Posterior cingulate gyrus (tissue), 11 donors: Measurements from ENCODE around the gene COL18A1.

Source experiments
- DNase-seq, 10 donors: peaks; one replicate each; pipeline versions ENCODE4 v3.0.0 to v3.0.0-alpha.2; 2020 to 2021; ENCODE audit warnings: mixed read lengths in 3 of 10
- intact Hi-C: fragments of 100-400 bp; cut with DNase I; formaldehyde crosslinking; loops from one replicate; pipeline ENCODE4 v1.15.1; 2023

The COL18A1 gene

DNA sequence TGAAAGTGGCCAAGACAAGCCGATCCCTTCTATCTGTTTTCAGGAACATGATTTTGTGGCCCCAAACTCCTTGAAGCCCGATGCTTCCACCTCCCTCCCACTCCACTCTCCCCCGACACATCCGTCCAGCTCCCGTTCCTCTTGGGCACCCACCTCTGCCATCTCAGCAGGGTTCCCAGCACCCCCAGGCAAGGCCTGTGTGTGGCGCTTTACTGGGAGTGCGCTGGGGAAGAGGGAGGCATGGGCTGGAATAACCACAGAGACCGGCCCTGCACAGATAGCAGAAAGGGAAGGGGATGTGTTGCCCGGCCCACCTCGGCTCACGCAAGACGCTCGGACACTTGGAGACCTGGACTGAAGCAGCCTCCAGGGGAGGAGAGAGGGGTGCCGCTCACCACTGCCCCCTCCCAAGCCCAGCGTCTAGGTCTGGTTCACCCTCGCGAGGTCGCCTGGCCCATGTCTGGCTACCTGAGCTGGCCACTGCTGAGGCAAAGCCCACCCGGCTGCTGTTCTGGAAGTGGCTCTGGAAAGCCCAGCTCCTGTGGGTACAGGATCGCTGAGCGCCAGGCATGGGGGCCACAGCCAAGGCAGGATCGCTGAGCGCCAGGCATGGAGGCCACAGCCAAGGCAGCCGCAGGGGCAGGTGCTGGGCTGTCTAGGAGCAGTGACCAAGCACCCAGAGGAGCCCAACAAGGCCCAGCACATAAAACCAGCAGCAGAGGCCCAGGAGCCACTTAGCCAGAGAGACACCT, 23.8 kb upstream of the COL18A1 start:
- intact Hi-C loops: no loop called here
- peak in 6 of 10 donors; percentile 1 to 75 (median 34) for DNase-seq

- intact Hi-C loops: no loop called here
- DNase-seq: peak in 6 of 10 donors; percentile 1 to 72 (median 34)
Measured at GRCh38 chr21:45381865-45382696, 22.9 kb upstream of the COL18A1 start.

GRCh38 chr21:45382697-45382997, 22.3 kb upstream of the COL18A1 start:
- intact Hi-C loops: no loop called here
- peak in 5 of 10 donors; percentile 2 to 62 (median 28) for DNase-seq

DNA sequence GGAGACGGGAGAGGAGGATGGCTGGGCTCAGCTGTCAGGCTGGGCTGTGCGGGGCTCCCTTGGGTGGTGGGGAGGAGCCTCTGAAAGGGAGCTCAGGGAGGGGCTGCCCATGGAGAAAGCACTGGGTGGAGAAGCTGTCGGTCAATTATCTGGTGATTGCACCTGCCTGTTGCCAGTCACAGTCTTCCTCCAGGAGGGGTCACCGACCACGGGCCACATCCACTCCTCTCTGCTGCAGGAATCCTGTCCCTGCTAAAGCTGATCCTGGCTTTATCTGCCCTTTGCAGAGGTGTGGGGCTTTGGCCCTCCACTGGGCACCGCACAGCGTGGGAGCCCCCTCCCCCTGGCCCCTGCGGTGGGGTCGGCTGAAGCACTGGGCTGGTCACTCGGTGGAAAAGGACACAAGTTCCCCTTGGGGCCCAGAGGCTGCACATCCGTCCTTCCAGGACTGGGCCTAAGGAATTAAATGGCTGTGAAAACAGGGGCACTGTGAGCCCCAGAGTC, 21.8 kb upstream of the COL18A1 start:
- DNase-seq: peak in 3 of 10 donors; percentile 10 to 62 (median 19)

DNA sequence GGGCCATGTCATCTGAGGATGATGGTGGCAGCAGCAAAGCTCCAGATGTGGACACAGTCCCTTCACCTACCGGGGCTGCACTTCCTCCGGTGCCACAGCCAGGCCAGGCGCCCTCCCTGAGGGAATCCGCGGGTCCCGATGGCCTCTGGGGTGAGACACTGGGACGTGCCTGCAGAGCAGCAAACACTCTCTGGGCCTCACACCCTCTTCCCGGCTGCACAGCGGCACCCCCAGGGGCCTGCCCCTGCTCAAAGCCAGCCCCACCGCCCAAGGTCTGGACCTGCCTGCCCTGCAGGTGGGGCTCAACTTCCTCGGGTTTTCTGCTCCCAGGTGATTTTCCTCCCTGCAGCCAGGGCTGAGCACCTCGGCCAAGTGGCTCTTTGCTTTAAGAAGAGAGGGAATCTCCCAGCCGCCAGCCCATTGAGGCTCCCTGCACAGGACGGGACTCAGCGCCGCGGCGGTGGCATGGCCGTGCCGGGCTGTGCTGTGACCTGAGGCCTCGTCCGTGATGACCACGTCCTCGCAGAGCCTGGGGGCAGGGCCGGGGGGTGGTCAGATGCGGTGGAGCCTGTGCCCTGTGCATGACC, 21.3 kb upstream of the COL18A1 start:
- DNase-seq: peak in 5 of 10 donors; percentile 3 to 84 (median 61)
- intact Hi-C loops: no loop called here

More for the DNA sequence above, 21.8 kb upstream of the COL18A1 start:
- intact Hi-C loops: no loop called here

GRCh38 chr21:45384656-45385548, 20.1 kb upstream of the COL18A1 start:
- DNase-seq: peak in 5 of 10 donors; percentile 2 to 61 (median 43)
- intact Hi-C loops: no loop called here

DNA sequence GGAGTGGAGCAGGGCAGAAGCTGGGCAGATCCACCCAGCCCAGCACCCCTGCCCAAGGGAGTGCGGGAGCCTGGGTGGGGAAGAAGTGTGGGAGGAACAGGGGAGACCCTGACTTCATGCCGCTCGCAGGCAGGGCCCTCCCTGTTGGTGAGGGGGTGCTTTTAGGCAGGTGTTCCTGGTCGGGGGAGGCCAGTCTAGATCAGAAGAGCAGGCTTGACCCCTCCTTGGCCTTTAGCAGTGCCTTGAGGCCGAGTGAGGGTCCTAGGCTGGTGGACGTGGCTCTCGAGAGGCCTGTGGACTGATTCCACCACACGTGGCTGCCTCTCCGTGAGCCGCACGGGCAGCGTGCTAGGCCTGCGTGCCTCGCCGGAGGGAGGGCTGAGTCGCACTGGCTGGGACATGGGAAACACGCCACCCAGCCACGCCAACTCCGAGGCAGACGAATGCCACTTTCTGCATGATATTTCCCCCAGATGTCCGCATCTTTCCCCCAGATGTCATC, 19.4 kb upstream of the COL18A1 start:
- intact Hi-C loops: no loop called here
- DNase-seq: peak in 5 of 10 donors; percentile 1 to 71 (median 50)

DNA sequence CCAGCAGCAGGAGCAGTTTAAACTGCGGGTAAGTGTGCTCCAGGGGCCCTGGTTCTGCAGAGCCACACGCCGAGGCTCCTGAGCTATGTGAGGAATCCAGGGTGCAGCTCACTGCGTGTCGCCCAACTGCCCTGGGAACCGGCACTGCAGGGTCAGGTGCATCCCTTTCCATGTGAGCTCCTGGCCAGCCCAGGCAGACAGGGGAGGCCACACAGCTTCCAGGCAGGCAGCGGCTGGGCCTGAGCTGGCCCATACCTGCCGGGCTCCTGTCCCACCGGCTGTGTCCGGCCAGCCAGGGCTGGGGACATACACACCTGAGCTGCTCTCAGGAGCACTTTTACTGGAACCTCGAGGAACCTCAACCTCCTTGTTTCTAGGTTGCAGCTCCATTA, 18.6 kb upstream of the COL18A1 start:
- intact Hi-C loops: no loop called here
- DNase-seq: peak in 5 of 10 donors; percentile 7 to 75 (median 64)

- intact Hi-C loops: no loop called here
- DNase-seq: peak in 6 of 10 donors; percentile 8 to 85 (median 48)
Measured at GRCh38 chr21:45386728-45387371, 18.1 kb upstream of the COL18A1 start.

DNA sequence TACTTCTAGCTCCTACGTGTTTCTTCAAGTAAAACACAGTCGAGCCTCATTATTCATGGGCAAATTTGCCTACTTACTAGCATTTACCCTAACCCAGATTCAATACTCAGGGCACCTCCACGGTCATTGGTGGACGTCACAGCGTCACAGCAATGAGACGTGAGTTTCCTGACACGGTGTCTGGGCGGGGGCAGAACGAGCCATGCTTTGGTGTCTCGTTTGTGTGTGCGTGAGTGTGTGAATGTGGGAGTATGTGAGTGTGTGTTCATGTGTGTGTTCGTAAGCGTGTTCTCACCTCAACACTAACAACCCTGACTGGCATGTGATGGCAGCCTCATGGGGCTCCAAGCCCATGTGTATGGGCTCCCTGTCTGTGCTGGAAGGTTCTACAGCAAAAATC, 17.5 kb upstream of the COL18A1 start:
- intact Hi-C loops: no loop called here
- DNase-seq: peak in 2 of 10 donors; percentile 13 to 51

DNA sequence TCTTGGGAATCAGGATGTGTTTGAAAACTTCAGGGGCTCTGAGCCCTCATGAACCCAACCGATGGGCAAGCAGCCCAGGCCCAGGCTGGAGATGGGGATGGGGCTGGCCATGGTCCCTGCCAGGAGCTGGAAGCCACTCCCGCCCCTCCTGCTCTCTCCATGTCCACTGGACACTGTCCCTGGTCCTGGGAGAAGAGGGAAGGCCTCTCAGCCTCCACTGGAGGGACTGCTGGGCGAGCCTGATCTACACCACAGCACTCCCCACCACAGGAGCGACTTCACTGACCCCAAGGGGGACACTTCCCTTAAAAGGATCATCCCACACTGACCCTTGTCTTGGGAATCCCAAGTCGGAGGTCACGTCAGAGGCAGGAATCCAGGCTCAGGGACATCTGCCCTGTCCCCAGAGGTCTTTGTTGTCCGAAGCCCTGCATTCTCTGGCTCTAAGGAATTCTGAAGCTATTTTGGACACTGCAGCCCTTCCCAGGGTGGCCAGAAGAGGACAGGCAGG, 16.9 kb upstream of the COL18A1 start:
- intact Hi-C loops: no loop called here
- DNase-seq: peak in 4 of 10 donors; percentile 5 to 85 (median 28)

DNA sequence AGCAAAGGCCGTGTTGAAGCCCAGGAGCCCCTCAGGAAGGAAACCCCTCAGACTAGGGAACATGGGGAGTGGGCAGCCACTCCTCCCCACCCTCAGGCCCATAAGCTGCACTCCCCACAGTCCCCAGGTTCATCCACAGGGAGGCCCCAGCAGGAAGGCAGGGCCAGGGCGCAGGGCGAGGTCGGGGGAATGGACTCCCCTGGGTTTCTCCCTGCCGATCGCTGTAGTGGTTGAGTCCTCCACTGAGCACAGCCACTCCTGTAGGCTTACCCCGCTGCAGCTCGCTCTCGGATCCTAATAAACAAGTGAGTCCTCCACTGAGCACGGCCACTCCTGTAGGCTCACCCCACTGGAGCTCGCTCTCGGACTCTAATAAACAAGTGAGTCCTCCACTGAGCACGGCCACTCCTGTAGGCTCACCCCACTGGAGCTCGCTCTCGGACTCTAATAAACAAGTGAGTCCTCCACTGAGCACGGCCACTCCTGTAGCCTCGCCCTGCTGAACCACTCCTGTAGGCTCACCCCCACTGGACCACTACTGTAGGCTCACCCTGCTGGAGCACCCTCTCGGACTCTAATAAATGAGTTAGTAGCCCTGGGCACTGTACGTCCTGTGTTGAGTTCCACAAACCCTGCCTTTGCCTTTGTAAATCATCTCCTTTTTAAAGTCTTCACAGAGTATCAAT, 16.2 kb upstream of the COL18A1 start:
- intact Hi-C loops: no loop called here
- DNase-seq: peak in 5 of 10 donors; percentile 3 to 76 (median 46)

- peak in 5 of 10 donors; percentile 6 to 81 (median 62) for DNase-seq
Measured at GRCh38 chr21:45390121-45390751, 14.7 kb upstream of the COL18A1 start.

GRCh38 chr21:45390831-45391742, 13.9 kb upstream of the COL18A1 start:
- DNase-seq: peak in 4 of 10 donors; percentile 7 to 59 (median 40)
- intact Hi-C loops: no loop called here

More at GRCh38 chr21:45390121-45390751, 14.7 kb upstream of the COL18A1 start:
- intact Hi-C loops: no loop called here

DNA sequence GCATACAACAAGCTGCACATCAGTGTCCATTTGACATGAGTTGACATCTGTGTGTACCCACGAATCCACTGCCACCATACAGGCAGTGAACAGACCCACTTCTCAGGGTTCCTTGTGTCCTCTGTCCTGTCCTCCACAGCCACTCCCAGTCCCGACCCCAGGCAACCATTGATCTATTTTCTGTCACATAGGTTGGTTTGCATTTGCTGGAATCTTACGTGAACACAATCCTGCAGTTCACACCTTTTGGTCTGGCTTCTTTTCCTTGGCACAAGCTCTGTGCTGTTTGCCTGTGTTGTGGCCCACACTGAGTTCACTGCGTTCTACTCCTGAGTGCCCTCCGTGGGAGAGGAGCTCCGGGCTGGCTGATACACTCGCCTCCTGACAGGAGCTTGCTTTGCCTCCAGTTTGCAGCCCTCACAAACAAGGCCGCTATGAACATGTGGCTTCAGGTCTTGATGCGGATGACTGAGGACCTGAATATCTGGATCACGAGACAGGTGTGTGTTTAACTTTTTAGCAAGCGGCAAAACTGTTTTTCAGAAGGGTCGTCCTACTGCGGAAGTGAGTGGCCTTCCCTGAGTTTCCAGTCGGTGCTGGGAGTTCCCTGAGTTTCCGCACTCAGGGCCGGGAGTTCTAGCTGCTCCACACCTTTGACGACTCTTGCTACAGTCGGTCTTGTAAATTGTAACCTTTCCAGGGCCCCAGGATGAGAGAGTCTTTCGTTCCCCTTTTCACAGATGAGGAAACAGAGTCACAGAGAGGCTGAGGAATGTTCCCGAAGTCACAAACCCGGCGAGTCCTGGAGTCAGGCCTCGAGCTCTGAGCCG, 13.0 kb upstream of the COL18A1 start:
- intact Hi-C loops: no loop called here
- DNase-seq: peak in 3 of 10 donors; percentile 32 to 59 (median 38)

- intact Hi-C loops: no loop called here
- peak in 5 of 10 donors; percentile 6 to 69 (median 23) for DNase-seq
Measured at GRCh38 chr21:45392573-45392971, 12.4 kb upstream of the COL18A1 start.
